Chondrocyte (in vitro differentiated cells): ENCODE measurements around the gene PDE12. TPM values are rescaled to one million over a fixed set of nuclear protein-coding genes. Genes with fewer than 3 reads are reported as not detected.

ENCODE experiments used
- DNase-seq: peaks from one replicate; pipeline ENCODE4 v3.0.0; 2021; ENCODE audit warnings: mixed read lengths, low spot score
- H3K27ac Mint-ChIP-seq: one replicate; pipeline ENCODE4 v1.8.0; 2021; ENCODE audit warnings: mild to moderate bottlenecking, moderate library complexity, mixed read lengths; ENCODE audit not compliant: unreplicated experiment
- H3K27me3 Mint-ChIP-seq: 2 replicates; pipeline ENCODE4 v1.8.0; 2021; ENCODE audit warnings: low read depth, mixed read lengths
- H3K36me3 Mint-ChIP-seq: 2 replicates; pipeline ENCODE4 v1.8.0; 2021; ENCODE audit warnings: low read depth, mixed read lengths
- H3K4me1 Mint-ChIP-seq: 2 replicates; pipeline ENCODE4 v1.8.0; 2021; ENCODE audit warnings: low read depth, mild to moderate bottlenecking, mixed read lengths
- H3K4me3 Mint-ChIP-seq: one replicate; pipeline ENCODE4 v1.8.0; 2021; ENCODE audit warnings: mild to moderate bottlenecking, moderate library complexity, mixed read lengths; ENCODE audit not compliant: unreplicated experiment
- H3K9me3 Mint-ChIP-seq: 2 replicates; pipeline ENCODE4 v1.8.0; 2021; ENCODE audit warnings: low read depth, mixed read lengths
- CTCF ChIP-seq: fragments of 200-600 bp; sonication (generic); IDR thresholded peaks from 2 replicates; pipeline ENCODE4 v1.5.0; 2021; ENCODE audit warnings: antibody characterized with exemption, mild to moderate bottlenecking, moderate library complexity
- total RNA-seq: library from RNA; stranded (reverse); gene quantifications from 3 replicates; pipeline ENCODE4 v1.2.1, GENCODE V29; 2021

The PDE12 gene
- total RNA-seq, 1 donor from 2014 or later: 16.6 TPM

- no peaks in the 10 kb centered on the region for H3K9me3 Mint-ChIP-seq
- DNase-seq: no peak
- H3K27ac Mint-ChIP-seq: peak overlapping the region; percentile 10
- no peak overlapping the region for H3K4me3 Mint-ChIP-seq
- peaks cover 37% of the 10 kb centered on the region for H3K36me3 Mint-ChIP-seq
- TF ChIP-seq CTCF: no peak
- no peaks in the 10 kb centered on the region for H3K27me3 Mint-ChIP-seq
- peaks cover 24% of the 10 kb centered on the region for H3K4me1 Mint-ChIP-seq
Measured at GRCh38 chr3:57575966-57576626, 20.0 kb downstream of the PDE12 start.

- peaks cover 29% of the 10 kb centered on the region for H3K36me3 Mint-ChIP-seq
- H3K4me3 Mint-ChIP-seq: no peak overlapping the region
- no peak for TF ChIP-seq CTCF
- no peaks in the 10 kb centered on the region for H3K9me3 Mint-ChIP-seq
- peaks cover 27% of the 10 kb centered on the region for H3K4me1 Mint-ChIP-seq
- peak overlapping the region; percentile 57 for H3K27ac Mint-ChIP-seq
- no peak for DNase-seq
- H3K27me3 Mint-ChIP-seq: no peaks in the 10 kb centered on the region
Measured at GRCh38 chr3:57577801-57578200, 21.7 kb downstream of the PDE12 start.

GRCh38 chr3:57582474-57583168 lies 26.5 kb downstream of the PDE12 start:
- H3K27ac Mint-ChIP-seq: peak overlapping the region; percentile 14
- no peak overlapping the region for H3K4me3 Mint-ChIP-seq
- peaks cover 17% of the 10 kb centered on the region for H3K36me3 Mint-ChIP-seq
- no peaks in the 10 kb centered on the region for H3K27me3 Mint-ChIP-seq
- peaks cover 45% of the 10 kb centered on the region for H3K4me1 Mint-ChIP-seq
- H3K9me3 Mint-ChIP-seq: no peaks in the 10 kb centered on the region
- peak; percentile 57 for TF ChIP-seq CTCF
- no peak for DNase-seq

- no peaks in the 10 kb centered on the region for H3K27me3 Mint-ChIP-seq
- H3K36me3 Mint-ChIP-seq: peaks cover 12% of the 10 kb centered on the region
- no peak overlapping the region for H3K4me3 Mint-ChIP-seq
- peaks cover 47% of the 10 kb centered on the region for H3K4me1 Mint-ChIP-seq
- H3K9me3 Mint-ChIP-seq: no peaks in the 10 kb centered on the region
- no peak for TF ChIP-seq CTCF
- no peak for DNase-seq
- peak overlapping the region; percentile 22 for H3K27ac Mint-ChIP-seq
Measured at GRCh38 chr3:57583544-57583943, 27.5 kb downstream of the PDE12 start.

GRCh38 chr3:57586778-57587177 lies 30.7 kb downstream of the PDE12 start:
- peaks cover 13% of the 10 kb centered on the region for H3K36me3 Mint-ChIP-seq
- no peaks in the 10 kb centered on the region for H3K9me3 Mint-ChIP-seq
- H3K27me3 Mint-ChIP-seq: no peaks in the 10 kb centered on the region
- H3K4me3 Mint-ChIP-seq: no peak overlapping the region
- no peak for DNase-seq
- peaks cover 61% of the 10 kb centered on the region for H3K4me1 Mint-ChIP-seq
- TF ChIP-seq CTCF: no peak
- peak overlapping the region; percentile 79 for H3K27ac Mint-ChIP-seq
